Loucy (cell line): ENCODE results near the gene OR2A14.
"Not testable (repeated sequence)": the region's sequence is repeated elsewhere in the genome, so short reads cannot be mapped to it uniquely, and the experiment has no call there.

Source experiments
- CTCF ChIP-seq: fragments of 200-600 bp; sonication (generic); conservative IDR thresholded peaks from 2 replicates; pipeline ENCODE4 v1.5.1; 2014; ENCODE audit warnings: mild to moderate bottlenecking, antibody characterized with exemption, low read length
- EZH2phosphoT487 ChIP-seq: fragments of 200-600 bp; IDR thresholded peaks from 2 replicates; pipeline ENCODE4 v1.6.1; 2018; ENCODE audit warnings: antibody characterized with exemption, mild to moderate bottlenecking, moderate library complexity, borderline replicate concordance

GRCh38 chr7:144129601-144130000 lies 6.6 kb downstream of the OR2A14 start:
- TF ChIP-seq EZH2phosphoT487, CTCF: not testable (repeated sequence)
